HCT116 (cell line): Measurements from ENCODE around the gene GGCX. TPM values are rescaled to one million over a fixed set of nuclear protein-coding genes. Genes with fewer than 3 reads are reported as not detected.

Source experiments
- ATAC-seq: fragments of 200-7000 bp; cut with Tn5 transposase; 2 replicates; pipeline ENCODE4 v1.9.1; 2020; ENCODE audit warnings: mild to moderate bottlenecking, moderate library complexity
- BruUV-seq: library from RNA; stranded (reverse); fragments of 400-500 nt; replicated peaks from 2 replicates; lab custom pipeline; 2021; lab: Mats Ljungman, UMichigan
- CTCF ChIA-PET: fragments of 300-600 bp; sonication (Branson Sonifier 250); formaldehyde crosslinking; loops from one replicate; lab custom pipeline; 2021; ENCODE audit warnings: antibody characterized with exemption; lab: Charles Lee
- POLR2A ChIA-PET: fragments of 300-600, 350-600 bp; sonication (Branson Sonifier 250); formaldehyde crosslinking; loops from one replicate; lab custom pipeline; 2021; ENCODE audit warnings: antibody characterized with exemption; lab: Charles Lee
- RAD21 ChIA-PET, 2 experiments: fragments of 300-600 bp; sonication (Branson Sonifier 250); formaldehyde crosslinking; loops; one replicate each; lab custom pipeline; 2023; ENCODE audit warnings: low total read pairs in 2 of 2; ENCODE audit not compliant: uncharacterized antibody in 2 of 2, unreplicated experiment in 2 of 2, low non-redundant PET in 1 of 2; lab: Charles Lee
- DNase-seq: peaks from one replicate; pipeline ENCODE4 v3.0.0-alpha.2; 2010; ENCODE audit warnings: low read depth, low spot score
- H2AFZ ChIP-seq: fragments of 200-600 bp; shearing (Covaris generic), sonication (generic); 2 replicates; pipeline ENCODE4 v1.6.1; 2017; ENCODE audit warnings: low read depth, mixed run types, mixed read lengths, antibody characterized with exemption, low read length; ENCODE audit not compliant: poor library complexity, severe bottlenecking
- H3K27ac ChIP-seq: 2 replicates; pipeline ENCODE4 v1.5.1; 2012; ENCODE audit warnings: low read depth, low read length
- H3K27me3 ChIP-seq: fragments of 200-600 bp; sonication (generic); 2 replicates; pipeline ENCODE4 v1.6.1; 2016; ENCODE audit warnings: mixed run types, low read length, mixed read lengths; ENCODE audit not compliant: insufficient read depth
- H3K36me3 ChIP-seq, 2 experiments: fragments of 200-500 bp in 1 of 2; fragments of 200-600 bp in 1 of 2; sonication (Bioruptor generic) in 1 of 2; sonication (generic) in 1 of 2; 2 replicates each; pipeline versions ENCODE4 v1.5.1 to v1.6.1; 2014 to 2016; ENCODE audit warnings: low read length in 2 of 2, inconsistent platforms in 1 of 2, mixed read lengths in 1 of 2, mixed run types in 1 of 2; ENCODE audit not compliant: insufficient read depth in 2 of 2, control insufficient read depth in 1 of 2
- H3K4me1 ChIP-seq, 2 experiments: fragments of 200-600 bp in 1 of 2; sonication (generic) in 1 of 2; 2 replicates each; pipeline versions ENCODE4 v1.5.1 to v1.6.1; 2012 to 2017; ENCODE audit warnings: low read length in 2 of 2, inconsistent platforms in 1 of 2, mild to moderate bottlenecking in 1 of 2, mixed read lengths in 1 of 2, mixed run types in 1 of 2, moderate library complexity in 1 of 2; ENCODE audit not compliant: insufficient read depth in 2 of 2, control insufficient read depth in 1 of 2
- H3K4me2 ChIP-seq: fragments of 200-600 bp; sonication (generic); 2 replicates; pipeline ENCODE4 v1.6.1; 2017; ENCODE audit warnings: mixed run types, low read length, mixed read lengths
- H3K4me3 ChIP-seq, 2 experiments: fragments of 200-600 bp in 1 of 2; sonication (generic) in 1 of 2; replicated peaks in 1 of 2; 2 replicates each; pipeline ENCODE4 v1.5.1; 2011 to 2016; ENCODE audit warnings: low read length in 2 of 2, control low read depth in 1 of 2, low read depth in 1 of 2, mild to moderate bottlenecking in 1 of 2, mixed read lengths in 1 of 2, mixed run types in 1 of 2
- H3K79me2 ChIP-seq: fragments of 200-600 bp; sonication (generic); 2 replicates; pipeline ENCODE4 v1.6.1; 2017; ENCODE audit warnings: mild to moderate bottlenecking, mixed run types, low read length, moderate library complexity, mixed read lengths; ENCODE audit not compliant: insufficient read depth
- H3K9ac ChIP-seq: fragments of 200-600 bp; sonication (generic); 2 replicates; pipeline ENCODE4 v1.6.1; 2016; ENCODE audit warnings: low read length, mixed read lengths
- H3K9me2 ChIP-seq: fragments of 200-600 bp; sonication (generic), shearing (Covaris generic); 2 replicates; pipeline ENCODE4 v1.6.1; 2017; ENCODE audit warnings: mixed run types, mild to moderate bottlenecking, moderate library complexity; ENCODE audit not compliant: insufficient read depth
- H3K9me3 ChIP-seq, 2 experiments: fragments of 200-500 bp in 1 of 2; fragments of 200-600 bp in 1 of 2; sonication (Bioruptor generic) in 1 of 2; sonication (generic) in 1 of 2; 2 replicates each; pipeline ENCODE4 v1.6.1; 2014 to 2017; ENCODE audit warnings: low read length in 2 of 2, mixed read lengths in 2 of 2, inconsistent platforms in 1 of 2, low read depth in 1 of 2, mild to moderate bottlenecking in 1 of 2, mixed run types in 1 of 2, moderate library complexity in 1 of 2; ENCODE audit not compliant: control insufficient read depth in 1 of 2, insufficient read depth in 1 of 2
- H4K20me1 ChIP-seq: fragments of 200-600 bp; sonication (generic), shearing (Covaris generic); 2 replicates; pipeline ENCODE4 v1.6.1; 2017; ENCODE audit warnings: mixed run types, mild to moderate bottlenecking, moderate library complexity; ENCODE audit not compliant: insufficient read depth
- CBX3 ChIP-seq: IDR thresholded peaks from 2 replicates; pipeline ENCODE4 v1.6.1; 2012; ENCODE audit warnings: low read depth
- CEBPB ChIP-seq: IDR thresholded peaks from 2 replicates; pipeline ENCODE4 v1.6.1; 2012; ENCODE audit warnings: low read depth
- EZH2phosphoT487 ChIP-seq: fragments of 200-600 bp; IDR thresholded peaks from 2 replicates; pipeline ENCODE4 v1.6.1; 2018; ENCODE audit warnings: antibody characterized with exemption, borderline replicate concordance
- POLR2AphosphoS5 ChIP-seq: IDR thresholded peaks from 2 replicates; pipeline ENCODE4 v1.6.1; 2011; ENCODE audit warnings: mild to moderate bottlenecking, low read depth, low read length, moderate library complexity
- TCF7L2 ChIP-seq: IDR thresholded peaks from 2 replicates; pipeline ENCODE4 v1.7.0; 2011; ENCODE audit warnings: borderline replicate concordance, inconsistent platforms; ENCODE audit not compliant: insufficient read depth, insufficient read length; ENCODE audit errors: extremely low read depth
- intact Hi-C: fragments of 100-400 bp; cut with micrococcal nuclease; formaldehyde crosslinking; loops from 2 replicates; pipeline ENCODE4 v1.10.0; 2022
- total RNA-seq: library from RNA; stranded (reverse); gene quantifications from one replicate; pipeline ENCODE4 v1.2.1, GENCODE V29; 2021; ENCODE audit not compliant: unreplicated experiment
- TF ChIP-seq, protein P1 (sequence below), 3 experiments: fragments of 200-600 bp in 1 of 3; sonication (generic) in 1 of 3; IDR thresholded peaks in 2 of 3; conservative IDR thresholded peaks in 1 of 3; 2 replicates each; pipeline ENCODE4 v1.5.1; 2012 to 2017; ENCODE audit warnings: low read depth in 2 of 3, low read length in 2 of 3, antibody characterized with exemption in 1 of 3, borderline replicate concordance in 1 of 3, control low read depth in 1 of 3, mild to moderate bottlenecking in 1 of 3, mixed read lengths in 1 of 3, mixed run types in 1 of 3, moderate library complexity in 1 of 3; ENCODE audit not compliant: insufficient read depth in 1 of 3
- TF ChIP-seq, protein P2 (sequence below): IDR thresholded peaks from 2 replicates; pipeline ENCODE4 v1.6.1; 2012
- TF ChIP-seq, protein P3 (sequence below): IDR thresholded peaks from 2 replicates; pipeline ENCODE4 v1.6.1; 2012; ENCODE audit warnings: low read depth

The GGCX gene
- total RNA-seq, 1 experiment from 2014 or later: 43.5 TPM

DNA sequence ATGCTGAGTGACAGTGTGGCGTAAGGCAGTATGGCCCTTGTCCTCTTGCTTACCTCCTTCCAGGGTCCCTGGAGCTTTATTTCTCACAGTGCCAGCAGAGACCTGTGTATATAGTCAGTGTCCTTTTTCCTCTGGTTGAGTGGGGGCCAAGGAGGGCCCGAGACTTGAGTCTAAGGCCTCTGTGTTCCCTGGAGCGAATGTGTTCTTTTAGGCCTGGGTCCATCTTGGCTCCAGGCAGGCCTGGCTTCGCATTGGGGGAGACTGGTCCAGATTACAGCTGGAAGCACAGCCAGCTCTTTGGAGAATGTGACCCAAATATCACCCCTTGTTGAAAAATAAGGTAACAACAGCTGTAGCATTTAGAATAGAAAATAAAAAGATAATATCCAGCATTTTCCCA, 27.9 kb upstream of the GGCX start:
- intact Hi-C loops: no loop called here
- CTCF ChIA-PET: no interaction called here
- H3K9ac ChIP-seq: no peak overlapping the region

DNA sequence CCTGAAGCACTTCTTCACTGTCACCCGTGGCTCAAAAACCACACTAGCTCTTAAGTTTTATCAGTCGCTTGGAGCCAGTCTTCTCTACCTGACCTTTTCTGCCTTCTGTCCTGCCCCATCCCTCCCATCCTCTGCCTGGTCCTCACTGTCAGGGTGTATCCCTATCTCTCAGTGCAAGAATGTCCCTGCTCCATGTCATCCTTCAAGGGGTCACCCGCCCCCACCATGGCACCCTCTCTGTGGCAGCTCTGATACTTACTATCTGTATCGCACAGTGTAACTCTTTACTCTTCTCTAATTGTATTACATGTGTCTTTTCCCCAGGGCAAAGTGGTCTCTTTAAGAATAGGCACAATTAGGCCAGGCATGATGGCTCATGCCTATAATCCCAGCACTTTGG, 27.4 kb upstream of the GGCX start:
- CTCF ChIA-PET: no interaction called here

More for the DNA sequence above, 27.9 kb upstream of the GGCX start:
- ChIA-PET RAD21 (no interaction called here), POLR2A (no interaction called here)
- DNase-seq: no peak
- no peak for ATAC-seq
- BruUV-seq: no TSS peak
- Histone ChIP-seq H3K4me3 (no peak overlapping the region), H3K27ac (no peak overlapping the region), H4K20me1 (no peaks in the 10 kb centered on the region), H3K4me2 (no peak overlapping the region), H3K9me2 (no peaks in the 10 kb centered on the region), H3K36me3 (no peaks in the 10 kb centered on the region), H3K79me2 (no peaks in the 10 kb centered on the region), H3K4me1 (peaks cover 20 to 34% of the 10 kb centered on the region in 2 experiments), H3K27me3 (no peaks in the 10 kb centered on the region), H2AFZ (no peak overlapping the region), H3K9me3 (no peaks in the 10 kb centered on the region)
- TF ChIP-seq TCF7L2 (no peak), EZH2phosphoT487 (no peak), POLR2AphosphoS5 (no peak), CBX3 (no peak)
- TF ChIP-seq, protein P1, sequence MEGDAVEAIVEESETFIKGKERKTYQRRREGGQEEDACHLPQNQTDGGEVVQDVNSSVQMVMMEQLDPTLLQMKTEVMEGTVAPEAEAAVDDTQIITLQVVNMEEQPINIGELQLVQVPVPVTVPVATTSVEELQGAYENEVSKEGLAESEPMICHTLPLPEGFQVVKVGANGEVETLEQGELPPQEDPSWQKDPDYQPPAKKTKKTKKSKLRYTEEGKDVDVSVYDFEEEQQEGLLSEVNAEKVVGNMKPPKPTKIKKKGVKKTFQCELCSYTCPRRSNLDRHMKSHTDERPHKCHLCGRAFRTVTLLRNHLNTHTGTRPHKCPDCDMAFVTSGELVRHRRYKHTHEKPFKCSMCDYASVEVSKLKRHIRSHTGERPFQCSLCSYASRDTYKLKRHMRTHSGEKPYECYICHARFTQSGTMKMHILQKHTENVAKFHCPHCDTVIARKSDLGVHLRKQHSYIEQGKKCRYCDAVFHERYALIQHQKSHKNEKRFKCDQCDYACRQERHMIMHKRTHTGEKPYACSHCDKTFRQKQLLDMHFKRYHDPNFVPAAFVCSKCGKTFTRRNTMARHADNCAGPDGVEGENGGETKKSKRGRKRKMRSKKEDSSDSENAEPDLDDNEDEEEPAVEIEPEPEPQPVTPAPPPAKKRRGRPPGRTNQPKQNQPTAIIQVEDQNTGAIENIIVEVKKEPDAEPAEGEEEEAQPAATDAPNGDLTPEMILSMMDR (IDR thresholded peaks at IDR 0.05 in 2 of 3, conservative IDR thresholded peaks at IDR 0.05 in 1 of 3; ENCODE audit: borderline replicate concordance in 1 of 3, insufficient read depth in 1 of 3, low read depth in 2 of 3, low read length in 2 of 3): no peak
- TF ChIP-seq, protein P2, sequence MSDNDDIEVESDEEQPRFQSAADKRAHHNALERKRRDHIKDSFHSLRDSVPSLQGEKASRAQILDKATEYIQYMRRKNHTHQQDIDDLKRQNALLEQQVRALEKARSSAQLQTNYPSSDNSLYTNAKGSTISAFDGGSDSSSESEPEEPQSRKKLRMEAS: no peak

More for the DNA sequence above, 27.4 kb upstream of the GGCX start:
- H3K79me2 ChIP-seq: no peaks in the 10 kb centered on the region
- H3K27me3 ChIP-seq: no peaks in the 10 kb centered on the region
- DNase-seq: no peak
- no peaks in the 10 kb centered on the region for H4K20me1 ChIP-seq
- no peaks in the 10 kb centered on the region for H3K9me2 ChIP-seq
- H2AFZ ChIP-seq: no peak overlapping the region
- no TSS peak for BruUV-seq
- H3K4me1 ChIP-seq: peaks cover 20 to 32% of the 10 kb centered on the region in 2 experiments
- TF ChIP-seq, protein P3, sequence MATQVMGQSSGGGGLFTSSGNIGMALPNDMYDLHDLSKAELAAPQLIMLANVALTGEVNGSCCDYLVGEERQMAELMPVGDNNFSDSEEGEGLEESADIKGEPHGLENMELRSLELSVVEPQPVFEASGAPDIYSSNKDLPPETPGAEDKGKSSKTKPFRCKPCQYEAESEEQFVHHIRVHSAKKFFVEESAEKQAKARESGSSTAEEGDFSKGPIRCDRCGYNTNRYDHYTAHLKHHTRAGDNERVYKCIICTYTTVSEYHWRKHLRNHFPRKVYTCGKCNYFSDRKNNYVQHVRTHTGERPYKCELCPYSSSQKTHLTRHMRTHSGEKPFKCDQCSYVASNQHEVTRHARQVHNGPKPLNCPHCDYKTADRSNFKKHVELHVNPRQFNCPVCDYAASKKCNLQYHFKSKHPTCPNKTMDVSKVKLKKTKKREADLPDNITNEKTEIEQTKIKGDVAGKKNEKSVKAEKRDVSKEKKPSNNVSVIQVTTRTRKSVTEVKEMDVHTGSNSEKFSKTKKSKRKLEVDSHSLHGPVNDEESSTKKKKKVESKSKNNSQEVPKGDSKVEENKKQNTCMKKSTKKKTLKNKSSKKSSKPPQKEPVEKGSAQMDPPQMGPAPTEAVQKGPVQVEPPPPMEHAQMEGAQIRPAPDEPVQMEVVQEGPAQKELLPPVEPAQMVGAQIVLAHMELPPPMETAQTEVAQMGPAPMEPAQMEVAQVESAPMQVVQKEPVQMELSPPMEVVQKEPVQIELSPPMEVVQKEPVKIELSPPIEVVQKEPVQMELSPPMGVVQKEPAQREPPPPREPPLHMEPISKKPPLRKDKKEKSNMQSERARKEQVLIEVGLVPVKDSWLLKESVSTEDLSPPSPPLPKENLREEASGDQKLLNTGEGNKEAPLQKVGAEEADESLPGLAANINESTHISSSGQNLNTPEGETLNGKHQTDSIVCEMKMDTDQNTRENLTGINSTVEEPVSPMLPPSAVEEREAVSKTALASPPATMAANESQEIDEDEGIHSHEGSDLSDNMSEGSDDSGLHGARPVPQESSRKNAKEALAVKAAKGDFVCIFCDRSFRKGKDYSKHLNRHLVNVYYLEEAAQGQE: no peak
- TF ChIP-seq POLR2AphosphoS5 (no peak), CEBPB (no peak)
- POLR2A ChIA-PET: no interaction called here
- no peak for ATAC-seq
- RAD21 ChIA-PET: no interaction called here
- no peak overlapping the region for H3K4me2 ChIP-seq
- no peaks in the 10 kb centered on the region for H3K9me3 ChIP-seq
- no peak overlapping the region for H3K9ac ChIP-seq
- H3K27ac ChIP-seq: no peak overlapping the region
- no peak overlapping the region for H3K4me3 ChIP-seq
- H3K36me3 ChIP-seq: no peaks in the 10 kb centered on the region
- intact Hi-C loops: no loop called here
